AG04449 (cell line): ENCODE data around the gene SPATA20.

Experiments used
- CTCF ChIA-PET: fragments of 350-600 bp; formaldehyde crosslinking; extraction: SDS; loops from one replicate; lab custom pipeline; 2021; ENCODE audit warnings: antibody characterized with exemption; lab: Yijun Ruan, JAX
- POLR2A ChIA-PET: fragments of 400-600, 350-600 bp; formaldehyde crosslinking; extraction: SDS; loops from one replicate; lab custom pipeline; 2020; ENCODE audit warnings: antibody characterized with exemption, inconsistent platforms; lab: Yijun Ruan, JAX
- DNase-seq: peaks from one replicate; pipeline ENCODE4 v3.0.0-alpha.2; 2010; ENCODE audit warnings: low read depth, low spot score
- H3K4me3 ChIP-seq: 2 replicates; pipeline ENCODE4 v1.5.1; 2011; ENCODE audit warnings: low read depth, mild to moderate bottlenecking, control low read depth, low read length
- TF ChIP-seq, protein P1 (sequence below): IDR thresholded peaks from one replicate; pipeline ENCODE4 v1.5.1; 2011; ENCODE audit warnings: mild to moderate bottlenecking, moderate library complexity, low read length, control low read depth, inconsistent platforms; ENCODE audit not compliant: insufficient read depth; ENCODE audit errors: missing control alignments

The SPATA20 gene

DNA sequence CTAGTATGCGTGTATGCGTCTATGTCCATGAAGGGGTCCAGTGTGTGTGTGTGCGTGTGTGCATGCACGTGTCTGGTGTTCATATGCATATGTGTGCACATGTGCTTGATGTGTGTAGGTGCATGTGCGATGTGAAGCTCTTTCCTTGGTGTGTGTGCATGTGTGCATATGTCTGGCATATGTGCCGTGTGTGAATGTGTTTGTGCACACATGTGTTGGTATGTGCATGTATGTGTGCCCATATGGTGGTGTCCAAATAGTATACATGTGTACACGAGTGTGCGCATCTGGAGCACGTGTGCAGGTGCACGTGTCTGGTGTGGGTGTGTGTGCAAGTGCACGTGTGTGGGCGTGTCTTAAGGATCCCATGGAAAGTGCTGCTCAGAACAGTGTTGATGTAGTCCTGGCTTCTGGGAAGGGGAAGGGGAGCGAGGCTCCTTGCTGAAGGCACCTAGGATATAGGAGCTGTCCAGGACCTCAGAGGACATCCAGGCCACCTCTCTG is 30.5 kb downstream of the SPATA20 start:
- TF ChIP-seq, protein P1, sequence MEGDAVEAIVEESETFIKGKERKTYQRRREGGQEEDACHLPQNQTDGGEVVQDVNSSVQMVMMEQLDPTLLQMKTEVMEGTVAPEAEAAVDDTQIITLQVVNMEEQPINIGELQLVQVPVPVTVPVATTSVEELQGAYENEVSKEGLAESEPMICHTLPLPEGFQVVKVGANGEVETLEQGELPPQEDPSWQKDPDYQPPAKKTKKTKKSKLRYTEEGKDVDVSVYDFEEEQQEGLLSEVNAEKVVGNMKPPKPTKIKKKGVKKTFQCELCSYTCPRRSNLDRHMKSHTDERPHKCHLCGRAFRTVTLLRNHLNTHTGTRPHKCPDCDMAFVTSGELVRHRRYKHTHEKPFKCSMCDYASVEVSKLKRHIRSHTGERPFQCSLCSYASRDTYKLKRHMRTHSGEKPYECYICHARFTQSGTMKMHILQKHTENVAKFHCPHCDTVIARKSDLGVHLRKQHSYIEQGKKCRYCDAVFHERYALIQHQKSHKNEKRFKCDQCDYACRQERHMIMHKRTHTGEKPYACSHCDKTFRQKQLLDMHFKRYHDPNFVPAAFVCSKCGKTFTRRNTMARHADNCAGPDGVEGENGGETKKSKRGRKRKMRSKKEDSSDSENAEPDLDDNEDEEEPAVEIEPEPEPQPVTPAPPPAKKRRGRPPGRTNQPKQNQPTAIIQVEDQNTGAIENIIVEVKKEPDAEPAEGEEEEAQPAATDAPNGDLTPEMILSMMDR = no peak
- no peak overlapping the region for H3K4me3 ChIP-seq
- ChIA-PET POLR2A (no interaction called here), CTCF (interaction anchor here (0.8 to 1.0 kb wide), 2 partner anchors 22 to 27 kb away, joined by 3 read pairs; no protein-coding TSS in a partner anchor)
- no peak for DNase-seq

DNA sequence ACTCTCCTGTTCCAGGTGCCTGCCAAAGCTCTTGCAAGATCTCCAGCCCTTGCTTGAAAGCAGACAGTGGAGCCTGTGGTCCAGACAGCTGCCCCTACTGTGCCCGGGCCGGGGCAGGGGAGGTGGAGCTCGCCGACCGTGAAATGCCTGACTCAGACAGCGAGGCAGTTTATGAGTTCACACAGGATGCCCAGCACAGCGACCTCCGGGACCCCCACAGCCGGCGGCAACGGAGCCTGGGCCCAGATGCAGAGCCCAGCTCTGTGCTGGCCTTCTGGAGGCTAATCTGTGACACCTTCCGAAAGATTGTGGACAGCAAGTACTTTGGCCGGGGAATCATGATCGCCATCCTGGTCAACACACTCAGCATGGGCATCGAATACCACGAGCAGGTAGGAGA is 31.2 kb downstream of the SPATA20 start:
- H3K4me3 ChIP-seq = no peak overlapping the region
- TF ChIP-seq, protein P1 = no peak
- ChIA-PET CTCF (interaction anchor here (0.8 to 1.0 kb wide), 2 partner anchors 21 to 27 kb away, joined by 3 read pairs; no protein-coding TSS in a partner anchor), POLR2A (no interaction called here)
- no peak for DNase-seq

DNA sequence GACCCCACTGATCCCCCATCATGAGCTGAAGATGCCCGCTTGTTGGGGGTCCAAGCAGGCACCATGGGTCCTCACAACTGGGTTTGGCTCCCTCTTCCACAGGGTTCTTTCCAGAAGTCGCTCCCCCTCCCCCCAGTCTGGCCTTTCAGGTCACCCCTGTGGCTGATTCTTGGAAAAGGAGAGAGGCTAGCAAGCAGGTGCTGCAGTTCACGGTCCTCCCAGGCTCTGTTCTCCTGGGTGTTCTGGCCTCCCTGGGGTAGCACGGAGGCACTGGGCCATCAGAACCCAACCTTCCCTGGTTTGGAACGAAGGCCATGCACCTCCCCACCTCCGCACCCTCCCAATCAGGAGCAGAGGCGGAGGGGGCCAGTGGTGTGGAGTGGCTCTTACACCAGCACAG is 32.4 kb downstream of the SPATA20 start:
- TF ChIP-seq, protein P1 = no peak
- ChIA-PET POLR2A (no interaction called here), CTCF (no interaction called here)
- DNase-seq = no peak
- H3K4me3 ChIP-seq = no peak overlapping the region

DNA sequence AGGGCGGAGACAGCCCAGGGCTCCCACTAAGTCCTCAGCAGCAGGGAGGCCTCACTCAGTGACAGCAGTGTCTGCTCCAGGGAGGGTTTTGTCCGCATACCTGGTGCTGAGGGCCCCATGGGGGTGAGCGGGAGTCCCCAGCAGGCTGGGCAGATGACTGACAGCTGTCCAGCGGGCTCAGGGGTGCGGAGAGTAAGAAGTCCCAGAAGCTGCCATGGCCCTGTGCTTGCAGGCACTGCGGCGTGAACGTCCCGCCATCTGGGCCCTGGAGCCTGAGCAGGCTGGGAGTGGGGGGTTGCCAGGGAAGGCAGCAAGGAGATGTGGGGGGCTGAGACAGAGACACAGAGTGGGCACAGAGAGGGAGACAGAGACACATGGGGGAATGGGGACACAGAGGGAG is 33.7 kb downstream of the SPATA20 start:
- no peak for DNase-seq
- TF ChIP-seq, protein P1 = no peak
- ChIA-PET CTCF (no interaction called here), POLR2A (no interaction called here)
- no peak overlapping the region for H3K4me3 ChIP-seq

GRCh38 chr17:50581316-50581715 is 34.3 kb downstream of the SPATA20 start:
- CTCF ChIA-PET = no interaction called here
- no peak overlapping the region for H3K4me3 ChIP-seq
- TF ChIP-seq, protein P1 = no peak
- POLR2A ChIA-PET = no interaction called here
- no peak for DNase-seq

DNA sequence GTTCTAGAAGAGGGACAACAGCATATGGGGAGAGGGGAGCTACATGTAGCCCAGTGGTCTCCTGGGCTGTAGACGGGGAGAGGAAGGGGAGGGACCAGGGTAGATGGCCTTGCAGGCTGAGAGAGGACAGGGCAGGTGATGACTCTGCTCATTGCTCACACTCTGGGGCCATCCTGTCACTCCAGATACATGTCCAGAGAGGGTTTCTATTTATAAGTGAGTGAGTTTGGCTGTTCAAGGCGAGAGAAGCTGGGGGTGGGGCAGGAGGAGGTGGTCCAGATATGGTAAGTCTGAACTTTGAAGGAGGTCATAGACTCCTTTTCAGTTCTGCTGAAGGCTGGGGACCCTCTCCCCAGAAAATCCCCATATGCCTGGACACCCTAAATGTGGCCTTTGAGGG is 35.8 kb downstream of the SPATA20 start:
- DNase-seq = no peak
- TF ChIP-seq, protein P1 = no peak
- CTCF ChIA-PET = interaction anchor here (1.1 kb wide), 1 partner anchor 36 kb away, joined by 3 read pairs; no protein-coding TSS in a partner anchor
- no peak overlapping the region for H3K4me3 ChIP-seq
- POLR2A ChIA-PET = interaction anchor here (0.6 kb wide), 1 partner anchor 99 kb away, joined by 3 read pairs; no protein-coding TSS in a partner anchor
